ENCODE data around the gene AFAP1.

GRCh38 chr4:7800410-7800809 lies 139.3 kb downstream of the AFAP1 start:
- TF ChIP-seq CTCF (IDR thresholded peaks at IDR 0.05; ENCODE audit: insufficient read depth, low read depth, low read length) (no peak), EZH2 (IDR thresholded peaks at IDR 0.05; ENCODE audit: insufficient read depth, low read length) (no peak)

Data from astrocyte (in vitro differentiated cells and primary cell).